22Rv1 (cell line): ENCODE results near the gene SBNO2.

Experiments used
- H3K27ac ChIP-seq: fragments of 450-650 bp; 2 replicates; pipeline ENCODE4 v1.5.1; 2017
- ZFX ChIP-seq: fragments of 450-650 bp; IDR thresholded peaks from 2 replicates; pipeline ENCODE4 v1.6.1; 2017; ENCODE audit warnings: antibody characterized with exemption, borderline replicate concordance
- TF ChIP-seq, protein P1 (sequence below): fragments of 450-650 bp; IDR thresholded peaks from 2 replicates; pipeline ENCODE4 v1.5.1; 2017; ENCODE audit warnings: mild to moderate bottlenecking

Gene SBNO2

DNA sequence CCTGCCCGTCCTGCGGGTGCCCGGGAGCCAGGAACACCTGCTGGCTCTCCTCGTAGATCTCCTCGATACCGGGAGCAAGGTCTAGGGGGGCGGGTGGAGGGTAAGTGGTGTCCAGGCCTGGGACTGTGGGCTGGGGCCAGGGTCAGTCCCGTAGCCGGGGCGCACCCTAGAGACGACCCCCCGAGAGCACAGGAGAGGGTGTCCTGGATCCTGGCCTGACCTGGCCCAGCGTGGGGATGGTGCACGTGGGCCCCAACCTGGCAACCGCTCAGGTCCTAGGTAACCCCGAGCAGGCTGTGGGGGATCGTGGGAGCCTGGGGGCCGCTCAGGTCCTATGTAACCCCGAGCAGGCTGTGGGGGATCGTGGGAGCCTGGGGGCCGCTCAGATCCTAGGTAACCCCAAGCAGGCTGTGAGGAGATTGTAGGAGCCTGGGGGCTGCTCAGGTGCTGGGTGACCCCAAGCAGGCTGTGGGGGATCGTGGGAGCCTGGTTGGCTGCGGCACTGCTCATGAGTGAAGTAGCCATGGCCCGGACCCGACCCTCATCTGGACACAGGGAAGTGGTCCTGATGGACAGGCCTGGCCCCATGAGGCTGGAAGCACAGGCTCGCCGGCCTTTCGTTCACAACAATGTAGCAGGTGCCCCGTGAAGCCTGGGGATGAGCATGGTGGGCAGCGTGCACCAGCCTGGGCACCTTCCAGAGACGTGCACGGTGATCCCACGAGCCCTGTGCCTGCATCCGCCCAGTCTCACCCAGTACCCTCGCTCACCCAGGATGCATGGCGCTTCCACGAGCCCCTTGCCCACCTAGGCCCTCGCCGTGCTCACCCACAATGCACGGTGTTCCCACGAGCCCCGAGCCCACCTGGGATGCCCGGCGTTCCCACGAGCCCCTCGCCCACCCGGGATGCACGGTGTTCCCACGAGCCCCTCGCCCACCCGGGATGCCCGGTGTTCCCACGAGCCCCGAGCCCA is 64.1 kb downstream of the SBNO2 start:
- no peak for TF ChIP-seq ZFX
- TF ChIP-seq, protein P1, sequence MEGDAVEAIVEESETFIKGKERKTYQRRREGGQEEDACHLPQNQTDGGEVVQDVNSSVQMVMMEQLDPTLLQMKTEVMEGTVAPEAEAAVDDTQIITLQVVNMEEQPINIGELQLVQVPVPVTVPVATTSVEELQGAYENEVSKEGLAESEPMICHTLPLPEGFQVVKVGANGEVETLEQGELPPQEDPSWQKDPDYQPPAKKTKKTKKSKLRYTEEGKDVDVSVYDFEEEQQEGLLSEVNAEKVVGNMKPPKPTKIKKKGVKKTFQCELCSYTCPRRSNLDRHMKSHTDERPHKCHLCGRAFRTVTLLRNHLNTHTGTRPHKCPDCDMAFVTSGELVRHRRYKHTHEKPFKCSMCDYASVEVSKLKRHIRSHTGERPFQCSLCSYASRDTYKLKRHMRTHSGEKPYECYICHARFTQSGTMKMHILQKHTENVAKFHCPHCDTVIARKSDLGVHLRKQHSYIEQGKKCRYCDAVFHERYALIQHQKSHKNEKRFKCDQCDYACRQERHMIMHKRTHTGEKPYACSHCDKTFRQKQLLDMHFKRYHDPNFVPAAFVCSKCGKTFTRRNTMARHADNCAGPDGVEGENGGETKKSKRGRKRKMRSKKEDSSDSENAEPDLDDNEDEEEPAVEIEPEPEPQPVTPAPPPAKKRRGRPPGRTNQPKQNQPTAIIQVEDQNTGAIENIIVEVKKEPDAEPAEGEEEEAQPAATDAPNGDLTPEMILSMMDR = no peak
- H3K27ac ChIP-seq = peak overlapping the region; percentile 98

- TF ChIP-seq ZFX = no peak
- TF ChIP-seq, protein P1 = no peak
- H3K27ac ChIP-seq = peak overlapping the region; percentile 98
Observed at GRCh38 chr19:1109032-1109551, 65.0 kb downstream of the SBNO2 start.

DNA sequence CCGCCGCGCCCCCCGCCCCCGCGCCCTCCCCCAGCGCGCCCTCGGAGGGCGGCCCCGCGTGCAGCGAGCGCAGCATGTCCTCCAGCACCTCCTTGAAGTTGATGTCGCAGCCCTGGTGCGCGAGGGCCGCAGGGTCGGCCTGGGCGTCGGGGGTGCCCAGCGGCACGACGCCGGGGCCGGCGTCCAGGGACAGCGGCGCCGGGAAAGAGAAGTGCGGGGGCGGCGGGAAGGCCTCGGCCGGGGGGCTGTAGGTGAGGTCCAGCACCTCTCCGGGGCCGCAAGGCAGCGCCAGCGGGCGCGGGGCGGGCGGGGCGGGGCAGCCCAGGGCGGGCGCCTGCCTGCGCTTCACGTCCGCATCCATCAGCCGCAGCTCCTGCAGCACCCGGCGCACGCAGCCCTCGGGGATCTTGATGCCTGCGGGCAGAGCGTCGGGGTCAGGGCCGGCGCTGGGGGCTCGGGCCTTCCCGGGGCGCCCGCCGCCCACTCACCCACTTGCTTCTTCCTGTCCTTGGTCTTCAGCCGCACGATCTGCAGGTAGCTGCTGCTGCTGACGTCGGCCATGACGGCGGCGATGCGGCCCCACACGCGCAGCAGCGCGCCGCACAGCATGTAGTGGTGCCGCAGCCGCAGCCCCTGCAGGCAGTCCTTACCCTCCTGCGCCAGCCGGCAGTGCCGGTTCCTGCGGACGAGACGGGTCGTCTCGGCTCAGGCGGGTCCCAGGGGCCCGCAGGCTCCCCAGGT is 65.6 kb downstream of the SBNO2 start:
- no peak for TF ChIP-seq ZFX
- TF ChIP-seq, protein P1 = no peak
- H3K27ac ChIP-seq = peak overlapping the region; percentile 98

GRCh38 chr19:1107661-1108261 is 66.3 kb downstream of the SBNO2 start:
- TF ChIP-seq, protein P1 = no peak
- no peak for TF ChIP-seq ZFX
- peak overlapping the region; percentile 98 for H3K27ac ChIP-seq

DNA sequence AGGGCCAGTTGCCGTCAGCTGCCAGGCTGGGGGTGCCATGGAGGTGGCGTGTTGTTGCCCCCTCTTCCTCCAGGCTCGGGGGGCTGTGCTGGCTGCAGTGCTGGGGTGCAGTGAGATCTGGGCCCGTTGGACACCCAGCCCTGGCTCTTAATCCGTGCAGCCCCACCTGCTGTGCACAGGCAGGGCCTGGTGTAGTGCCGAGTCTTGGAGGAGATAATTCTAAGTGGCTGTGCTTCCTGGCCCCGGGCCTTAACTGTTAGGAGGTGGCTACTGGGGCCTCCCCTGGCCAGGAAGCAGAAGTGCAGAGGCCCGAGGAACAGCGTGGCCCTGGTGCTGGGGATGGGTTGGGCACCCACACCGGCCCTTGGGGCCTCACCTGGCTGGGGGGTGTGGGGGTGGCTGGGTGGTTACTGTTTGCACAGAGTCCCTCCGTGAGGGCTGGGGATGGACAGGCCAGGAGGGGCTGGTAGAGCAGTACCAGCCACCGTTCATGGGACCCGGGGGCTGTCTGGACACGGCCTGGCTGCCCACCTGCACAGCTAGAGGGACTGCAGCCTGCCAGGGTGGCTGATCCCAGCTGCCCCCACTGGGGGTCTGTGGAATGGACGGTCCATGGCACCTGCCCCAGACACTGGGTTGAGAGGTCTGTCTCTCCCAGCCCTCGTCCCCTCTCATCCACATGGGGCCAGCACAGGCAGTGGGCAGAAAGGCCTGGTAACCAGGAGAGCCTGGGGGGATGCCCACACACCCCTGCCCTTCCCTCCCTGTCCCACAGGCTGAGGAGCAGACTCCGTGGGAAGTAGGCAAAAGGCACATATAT is 67.0 kb downstream of the SBNO2 start:
- H3K27ac ChIP-seq = peak overlapping the region; percentile 98
- no peak for TF ChIP-seq ZFX
- TF ChIP-seq, protein P1 = peak; percentile 43
